H1 (cell line): ENCODE data around the gene RMND5A. TPM values are rescaled to one million over a fixed set of nuclear protein-coding genes. Genes with fewer than 3 reads are reported as not detected.
A peak's percentile ranks its signal among the peaks of the same experiment; 100 is the strongest.

Experiments
- CHD2 ChIP-seq: IDR thresholded peaks from 2 replicates; pipeline ENCODE4 v1.6.1; 2012; ENCODE audit warnings: low read length, improper control_type of control experiment
- EP300 ChIP-seq, 2 experiments: IDR thresholded peaks; 1 replicate in 1 of 2; 2 replicates in 1 of 2; pipeline ENCODE4 v1.6.1; 2011 to 2012; ENCODE audit warnings: low read depth in 2 of 2, low read length in 2 of 2, mild to moderate bottlenecking in 2 of 2, borderline replicate concordance in 1 of 2, inconsistent platforms in 1 of 2, moderate library complexity in 1 of 2
- MAFK ChIP-seq: IDR thresholded peaks from 2 replicates; pipeline ENCODE4 v1.6.1; 2012; ENCODE audit warnings: low read depth, mild to moderate bottlenecking, improper control_type of control experiment, low read length
- POU5F1 ChIP-seq: IDR thresholded peaks from 2 replicates; pipeline ENCODE4 v1.6.1; 2011; ENCODE audit warnings: low read depth, mild to moderate bottlenecking, low read length, moderate library complexity
- RBBP5 ChIP-seq: IDR thresholded peaks from 2 replicates; pipeline ENCODE4 v1.7.1; 2012; ENCODE audit warnings: low read depth, mild to moderate bottlenecking, inconsistent platforms, low read length, moderate library complexity, borderline replicate concordance
- RFX5 ChIP-seq: IDR thresholded peaks from 2 replicates; pipeline ENCODE4 v1.6.1; 2011; ENCODE audit warnings: low read depth, low read length, improper control_type of control experiment, borderline replicate concordance
- SAP30 ChIP-seq: fragments of 300-600 bp; sonication (generic); IDR thresholded peaks from 2 replicates; pipeline ENCODE4 v1.7.1; 2012; ENCODE audit warnings: low read length, moderate library complexity, mild to moderate bottlenecking, inconsistent platforms; ENCODE audit not compliant: insufficient read depth, insufficient replicate concordance
- SIN3A ChIP-seq, 2 experiments: IDR thresholded peaks in 1 of 2; conservative IDR thresholded peaks in 1 of 2; 2 replicates each; pipeline ENCODE4 v1.6.1; 2011 to 2012; ENCODE audit warnings: low read length in 2 of 2, improper control_type of control experiment in 1 of 2, low read depth in 1 of 2, mild to moderate bottlenecking in 1 of 2
- SP2 ChIP-seq: IDR thresholded peaks from 2 replicates; pipeline ENCODE4 v1.6.1; 2012; ENCODE audit warnings: mild to moderate bottlenecking, low read length, inconsistent platforms
- polyA plus RNA-seq, 7 experiments: library from polyadenylated mRNA; depleted of rRNA in 3 of 7; stranded (reverse) in 5 of 7; unstranded in 2 of 7; fragments of >200 nt in 5 of 7; fragments of 200-250 nt in 2 of 7; gene quantifications; 1 replicate in 5 of 7; 2 replicates in 1 of 7; 4 replicates in 1 of 7; pipeline versions ENCODE4 v1.2.1 to v1.2.3, GENCODE V29; 2011 to 2013; ENCODE audit warnings: missing spikeins in 2 of 7, mixed read lengths in 2 of 7
- total RNA-seq: library from RNA; stranded (reverse); fragmentation: NEBNext Ultra II Directional; extraction: Animal tissue kit (Norgen Biotek cat#: 25700); gene quantifications from 2 replicates; pipeline ENCODE4 v1.2.1, GENCODE V29; 2021
- TF ChIP-seq, protein P1 (sequence below): fragments of 300-600 bp; sonication (generic); IDR thresholded peaks from 2 replicates; pipeline ENCODE4 v1.7.1; 2012; ENCODE audit warnings: low read length, moderate library complexity, mild to moderate bottlenecking, inconsistent platforms; ENCODE audit not compliant: insufficient replicate concordance

Gene RMND5A
- total and polyA plus RNA-seq, 2 of the 8 experiments (the other 6 are each of a cell fraction or from before 2014, with no cell fraction given): 21.0 to 66.2 TPM

DNA sequence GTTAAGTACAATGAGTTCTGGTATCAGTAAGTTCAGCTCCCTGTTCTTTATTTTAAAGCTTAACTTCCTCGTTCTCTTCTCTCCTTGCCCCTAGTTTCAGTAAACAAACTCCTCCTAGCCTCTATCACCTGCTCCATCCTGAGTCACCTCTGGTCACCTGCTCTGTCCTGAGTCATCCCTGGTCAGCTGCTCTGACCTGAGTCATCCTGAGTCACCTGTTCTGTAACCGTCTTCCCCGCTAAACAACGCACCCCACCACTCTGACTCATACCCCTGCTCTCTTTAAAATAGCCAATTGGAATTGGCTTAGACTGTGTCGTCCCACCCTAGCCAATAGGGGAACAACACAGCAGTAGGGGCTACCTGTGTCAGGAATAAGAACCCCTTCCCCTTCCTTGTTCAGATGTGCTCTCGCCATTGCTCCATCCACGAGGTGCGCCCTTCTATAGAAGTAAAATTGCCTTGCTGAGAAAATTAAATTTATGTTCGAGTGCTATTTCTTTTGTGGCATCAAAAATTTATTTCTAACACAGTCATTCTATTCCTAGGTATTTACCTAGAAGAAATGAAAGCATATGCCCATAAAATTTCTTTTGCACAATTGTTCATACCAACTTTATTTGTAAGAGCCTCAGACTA, 24.9 kb upstream of the RMND5A start (continued):
- TF ChIP-seq, protein P1, sequence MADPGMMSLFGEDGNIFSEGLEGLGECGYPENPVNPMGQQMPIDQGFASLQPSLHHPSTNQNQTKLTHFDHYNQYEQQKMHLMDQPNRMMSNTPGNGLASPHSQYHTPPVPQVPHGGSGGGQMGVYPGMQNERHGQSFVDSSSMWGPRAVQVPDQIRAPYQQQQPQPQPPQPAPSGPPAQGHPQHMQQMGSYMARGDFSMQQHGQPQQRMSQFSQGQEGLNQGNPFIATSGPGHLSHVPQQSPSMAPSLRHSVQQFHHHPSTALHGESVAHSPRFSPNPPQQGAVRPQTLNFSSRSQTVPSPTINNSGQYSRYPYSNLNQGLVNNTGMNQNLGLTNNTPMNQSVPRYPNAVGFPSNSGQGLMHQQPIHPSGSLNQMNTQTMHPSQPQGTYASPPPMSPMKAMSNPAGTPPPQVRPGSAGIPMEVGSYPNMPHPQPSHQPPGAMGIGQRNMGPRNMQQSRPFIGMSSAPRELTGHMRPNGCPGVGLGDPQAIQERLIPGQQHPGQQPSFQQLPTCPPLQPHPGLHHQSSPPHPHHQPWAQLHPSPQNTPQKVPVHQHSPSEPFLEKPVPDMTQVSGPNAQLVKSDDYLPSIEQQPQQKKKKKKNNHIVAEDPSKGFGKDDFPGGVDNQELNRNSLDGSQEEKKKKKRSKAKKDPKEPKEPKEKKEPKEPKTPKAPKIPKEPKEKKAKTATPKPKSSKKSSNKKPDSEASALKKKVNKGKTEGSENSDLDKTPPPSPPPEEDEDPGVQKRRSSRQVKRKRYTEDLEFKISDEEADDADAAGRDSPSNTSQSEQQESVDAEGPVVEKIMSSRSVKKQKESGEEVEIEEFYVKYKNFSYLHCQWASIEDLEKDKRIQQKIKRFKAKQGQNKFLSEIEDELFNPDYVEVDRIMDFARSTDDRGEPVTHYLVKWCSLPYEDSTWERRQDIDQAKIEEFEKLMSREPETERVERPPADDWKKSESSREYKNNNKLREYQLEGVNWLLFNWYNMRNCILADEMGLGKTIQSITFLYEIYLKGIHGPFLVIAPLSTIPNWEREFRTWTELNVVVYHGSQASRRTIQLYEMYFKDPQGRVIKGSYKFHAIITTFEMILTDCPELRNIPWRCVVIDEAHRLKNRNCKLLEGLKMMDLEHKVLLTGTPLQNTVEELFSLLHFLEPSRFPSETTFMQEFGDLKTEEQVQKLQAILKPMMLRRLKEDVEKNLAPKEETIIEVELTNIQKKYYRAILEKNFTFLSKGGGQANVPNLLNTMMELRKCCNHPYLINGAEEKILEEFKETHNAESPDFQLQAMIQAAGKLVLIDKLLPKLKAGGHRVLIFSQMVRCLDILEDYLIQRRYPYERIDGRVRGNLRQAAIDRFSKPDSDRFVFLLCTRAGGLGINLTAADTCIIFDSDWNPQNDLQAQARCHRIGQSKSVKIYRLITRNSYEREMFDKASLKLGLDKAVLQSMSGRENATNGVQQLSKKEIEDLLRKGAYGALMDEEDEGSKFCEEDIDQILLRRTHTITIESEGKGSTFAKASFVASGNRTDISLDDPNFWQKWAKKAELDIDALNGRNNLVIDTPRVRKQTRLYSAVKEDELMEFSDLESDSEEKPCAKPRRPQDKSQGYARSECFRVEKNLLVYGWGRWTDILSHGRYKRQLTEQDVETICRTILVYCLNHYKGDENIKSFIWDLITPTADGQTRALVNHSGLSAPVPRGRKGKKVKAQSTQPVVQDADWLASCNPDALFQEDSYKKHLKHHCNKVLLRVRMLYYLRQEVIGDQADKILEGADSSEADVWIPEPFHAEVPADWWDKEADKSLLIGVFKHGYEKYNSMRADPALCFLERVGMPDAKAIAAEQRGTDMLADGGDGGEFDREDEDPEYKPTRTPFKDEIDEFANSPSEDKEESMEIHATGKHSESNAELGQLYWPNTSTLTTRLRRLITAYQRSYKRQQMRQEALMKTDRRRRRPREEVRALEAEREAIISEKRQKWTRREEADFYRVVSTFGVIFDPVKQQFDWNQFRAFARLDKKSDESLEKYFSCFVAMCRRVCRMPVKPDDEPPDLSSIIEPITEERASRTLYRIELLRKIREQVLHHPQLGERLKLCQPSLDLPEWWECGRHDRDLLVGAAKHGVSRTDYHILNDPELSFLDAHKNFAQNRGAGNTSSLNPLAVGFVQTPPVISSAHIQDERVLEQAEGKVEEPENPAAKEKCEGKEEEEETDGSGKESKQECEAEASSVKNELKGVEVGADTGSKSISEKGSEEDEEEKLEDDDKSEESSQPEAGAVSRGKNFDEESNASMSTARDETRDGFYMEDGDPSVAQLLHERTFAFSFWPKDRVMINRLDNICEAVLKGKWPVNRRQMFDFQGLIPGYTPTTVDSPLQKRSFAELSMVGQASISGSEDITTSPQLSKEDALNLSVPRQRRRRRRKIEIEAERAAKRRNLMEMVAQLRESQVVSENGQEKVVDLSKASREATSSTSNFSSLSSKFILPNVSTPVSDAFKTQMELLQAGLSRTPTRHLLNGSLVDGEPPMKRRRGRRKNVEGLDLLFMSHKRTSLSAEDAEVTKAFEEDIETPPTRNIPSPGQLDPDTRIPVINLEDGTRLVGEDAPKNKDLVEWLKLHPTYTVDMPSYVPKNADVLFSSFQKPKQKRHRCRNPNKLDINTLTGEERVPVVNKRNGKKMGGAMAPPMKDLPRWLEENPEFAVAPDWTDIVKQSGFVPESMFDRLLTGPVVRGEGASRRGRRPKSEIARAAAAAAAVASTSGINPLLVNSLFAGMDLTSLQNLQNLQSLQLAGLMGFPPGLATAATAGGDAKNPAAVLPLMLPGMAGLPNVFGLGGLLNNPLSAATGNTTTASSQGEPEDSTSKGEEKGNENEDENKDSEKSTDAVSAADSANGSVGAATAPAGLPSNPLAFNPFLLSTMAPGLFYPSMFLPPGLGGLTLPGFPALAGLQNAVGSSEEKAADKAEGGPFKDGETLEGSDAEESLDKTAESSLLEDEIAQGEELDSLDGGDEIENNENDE: no peak
- TF ChIP-seq SIN3A (conservative IDR thresholded peaks at IDR 0.05 in 1 of 2, IDR thresholded peaks at IDR 0.05 in 1 of 2; ENCODE audit: low read depth in 1 of 2, low read length in 2 of 2) (no peak), POU5F1 (no peak), SAP30 (no peak), MAFK (peak; percentile 86; the same call in 1 of the 2 replicates), CHD2 (no peak), RBBP5 (no peak), EP300 (IDR thresholded peaks at IDR 0.05; ENCODE audit: borderline replicate concordance in 1 of 2, low read depth in 2 of 2, low read length in 2 of 2) (no peak), RFX5 (no peak), SP2 (no peak)
